GM12872 (cell line): Measurements from ENCODE around the gene FBLL1.

ENCODE experiments used
- TF ChIP-seq, protein P1 (sequence below): IDR thresholded peaks from 3 replicates; pipeline ENCODE4 v1.5.1; 2011; ENCODE audit warnings: low read depth, mild to moderate bottlenecking, low read length, moderate library complexity; ENCODE audit not compliant: insufficient read depth

The FBLL1 gene

DNA sequence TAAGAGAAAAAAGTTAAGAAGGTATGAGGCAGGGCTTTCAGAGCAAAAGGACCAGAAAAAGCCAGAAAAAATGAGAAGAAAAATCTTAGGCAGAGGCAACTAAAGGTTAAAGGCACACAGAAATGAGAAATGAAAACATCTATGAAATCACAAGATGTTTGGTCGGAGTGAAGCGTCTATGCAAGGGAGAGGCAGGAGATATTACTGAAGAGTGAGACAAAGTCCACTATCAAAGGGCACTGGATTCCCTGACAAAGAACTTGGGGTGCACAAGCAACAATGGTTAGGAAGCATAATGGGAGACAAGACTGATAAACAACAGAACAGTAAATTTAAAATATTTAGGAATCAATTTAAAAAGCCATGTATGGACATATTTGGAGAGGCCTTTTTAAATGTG, 33.2 kb downstream of the FBLL1 start:
- TF ChIP-seq, protein P1, sequence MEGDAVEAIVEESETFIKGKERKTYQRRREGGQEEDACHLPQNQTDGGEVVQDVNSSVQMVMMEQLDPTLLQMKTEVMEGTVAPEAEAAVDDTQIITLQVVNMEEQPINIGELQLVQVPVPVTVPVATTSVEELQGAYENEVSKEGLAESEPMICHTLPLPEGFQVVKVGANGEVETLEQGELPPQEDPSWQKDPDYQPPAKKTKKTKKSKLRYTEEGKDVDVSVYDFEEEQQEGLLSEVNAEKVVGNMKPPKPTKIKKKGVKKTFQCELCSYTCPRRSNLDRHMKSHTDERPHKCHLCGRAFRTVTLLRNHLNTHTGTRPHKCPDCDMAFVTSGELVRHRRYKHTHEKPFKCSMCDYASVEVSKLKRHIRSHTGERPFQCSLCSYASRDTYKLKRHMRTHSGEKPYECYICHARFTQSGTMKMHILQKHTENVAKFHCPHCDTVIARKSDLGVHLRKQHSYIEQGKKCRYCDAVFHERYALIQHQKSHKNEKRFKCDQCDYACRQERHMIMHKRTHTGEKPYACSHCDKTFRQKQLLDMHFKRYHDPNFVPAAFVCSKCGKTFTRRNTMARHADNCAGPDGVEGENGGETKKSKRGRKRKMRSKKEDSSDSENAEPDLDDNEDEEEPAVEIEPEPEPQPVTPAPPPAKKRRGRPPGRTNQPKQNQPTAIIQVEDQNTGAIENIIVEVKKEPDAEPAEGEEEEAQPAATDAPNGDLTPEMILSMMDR = no peak

DNA sequence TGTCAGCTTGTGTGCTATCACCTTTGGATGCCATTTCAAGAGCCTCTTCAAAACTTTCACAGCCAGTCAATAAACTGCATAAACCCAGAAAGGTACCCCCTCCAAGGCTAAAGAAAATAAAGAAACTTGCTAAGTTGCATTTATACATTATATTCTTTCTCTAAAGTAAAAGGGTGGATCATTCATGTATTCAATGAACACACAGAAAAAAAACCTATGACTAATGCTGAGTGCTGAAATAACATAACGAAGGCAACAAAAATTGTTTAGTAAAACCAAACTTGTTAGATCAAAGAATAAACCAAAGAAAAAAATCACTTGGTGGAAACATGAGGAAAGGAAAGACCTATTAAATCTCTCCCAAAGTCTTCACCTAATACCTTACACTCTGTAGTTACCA, 34.9 kb downstream of the FBLL1 start:
- TF ChIP-seq, protein P1 = no peak

DNA sequence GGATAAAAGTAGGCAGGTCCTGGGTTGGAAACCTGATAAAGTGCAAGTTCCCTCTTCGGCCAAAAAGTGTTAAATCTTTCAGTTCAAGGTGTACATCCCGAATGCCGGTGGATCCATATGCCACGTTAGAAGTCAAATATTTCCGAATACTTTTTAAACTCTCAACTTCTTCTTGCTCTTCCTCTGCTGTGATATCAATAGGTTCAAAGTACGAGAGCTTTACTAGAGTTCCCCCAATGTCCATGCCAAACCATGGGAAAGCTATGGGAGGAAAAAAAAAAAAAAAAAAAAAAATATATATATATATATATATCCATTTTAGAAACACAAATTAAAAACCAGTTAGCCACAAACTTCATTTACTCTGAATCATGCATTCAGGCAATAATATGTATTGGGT, 39.6 kb downstream of the FBLL1 start:
- TF ChIP-seq, protein P1 = no peak

DNA sequence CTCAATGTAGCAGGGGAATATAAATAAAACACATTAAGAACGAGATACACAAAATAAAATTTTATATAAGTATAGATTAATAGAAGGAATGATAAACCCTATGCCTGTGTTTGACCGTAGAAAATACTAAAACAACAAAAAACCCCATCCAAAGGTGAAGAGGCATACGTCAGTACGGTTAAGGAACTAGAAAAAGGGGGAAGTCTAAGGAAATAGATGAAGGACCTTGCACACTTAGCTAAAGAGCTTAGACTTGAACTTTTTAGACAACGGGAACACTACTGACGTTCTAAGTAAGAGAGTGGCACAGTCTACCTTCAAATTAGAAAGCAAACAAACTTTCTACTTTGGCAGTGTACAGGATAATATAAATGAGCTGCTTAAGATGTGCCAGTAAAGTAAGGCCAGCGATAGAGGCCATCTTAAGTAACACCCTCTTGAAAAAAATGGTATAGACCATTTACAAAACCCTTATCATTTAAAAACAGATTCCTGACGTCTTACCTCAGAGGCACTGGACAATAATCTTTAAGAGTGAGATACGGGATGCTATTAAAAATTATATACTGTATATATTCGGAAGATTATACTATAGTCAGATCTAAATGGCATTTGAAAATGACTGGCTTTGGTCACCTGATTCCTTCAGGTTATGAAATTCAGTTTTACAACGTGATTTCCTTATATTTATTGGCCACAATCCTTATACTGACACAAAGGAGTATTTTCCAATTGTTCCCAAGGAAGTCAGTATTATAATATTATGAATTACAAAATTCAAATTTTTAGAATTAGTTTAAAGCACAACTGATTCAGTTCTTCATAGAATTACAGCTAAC, 41.6 kb downstream of the FBLL1 start:
- TF ChIP-seq, protein P1 = no peak

DNA sequence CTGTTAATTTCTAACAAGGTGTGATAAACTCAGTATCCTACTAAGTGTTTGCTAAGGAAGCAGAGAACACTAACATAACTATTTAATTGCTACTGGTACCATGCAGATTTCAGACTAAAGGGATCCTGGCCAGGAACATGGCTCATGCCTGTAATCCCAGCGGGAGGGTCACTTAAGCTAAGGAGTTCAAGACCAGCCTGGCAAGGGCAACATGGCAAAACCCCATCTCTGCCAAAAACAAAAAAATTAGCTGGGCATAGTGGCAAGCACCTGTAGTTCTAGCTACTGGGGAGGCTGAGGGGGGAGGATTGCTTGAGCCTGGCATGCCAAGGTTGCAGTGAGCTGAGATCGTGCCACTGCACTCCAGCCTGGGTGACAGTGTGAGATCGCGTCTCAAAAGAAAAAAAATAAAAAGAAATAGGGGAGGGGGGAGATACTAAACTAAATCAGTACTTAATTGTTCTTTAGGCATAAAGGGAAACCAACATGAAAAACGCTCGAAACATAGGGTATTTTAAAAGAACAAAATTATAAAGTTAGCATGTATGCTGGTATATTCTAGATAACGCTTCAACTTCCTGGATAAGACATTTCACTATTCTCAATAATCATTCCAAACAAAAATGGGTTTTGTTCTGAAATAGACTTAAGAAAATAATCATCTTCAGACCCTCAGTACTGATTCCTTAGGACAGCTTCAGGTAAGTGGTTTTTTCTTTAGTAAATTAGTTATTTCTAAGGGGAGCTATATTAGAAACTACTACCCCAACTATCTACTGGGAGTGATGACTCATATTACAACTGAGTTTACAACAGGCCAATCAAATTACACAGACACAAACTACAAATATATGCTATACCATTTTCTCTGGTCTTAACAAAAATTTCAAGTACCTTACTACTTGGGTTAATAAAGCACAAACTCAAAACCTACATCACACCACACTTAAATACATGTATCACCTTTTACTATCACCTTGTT, 46.6 kb downstream of the FBLL1 start:
- TF ChIP-seq, protein P1 = no peak

DNA sequence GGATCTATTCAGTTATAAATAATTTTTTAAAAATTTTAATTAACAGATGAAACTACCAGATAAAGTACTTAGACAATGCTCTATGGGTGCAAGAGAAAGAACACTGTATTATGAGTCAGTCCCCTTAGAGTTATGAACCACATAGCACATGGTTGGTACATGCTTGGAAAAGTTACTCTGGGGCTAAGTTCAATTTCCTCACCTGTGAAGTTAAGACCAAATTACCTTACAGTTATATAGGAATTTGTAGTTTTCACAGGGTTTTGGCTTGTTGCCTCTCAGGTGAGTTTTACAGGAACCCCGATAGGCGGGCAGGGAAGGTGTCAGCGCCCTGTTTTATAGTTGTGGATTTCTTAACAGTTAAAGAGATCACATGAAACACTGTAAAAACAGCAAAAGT, 48.9 kb downstream of the FBLL1 start:
- TF ChIP-seq, protein P1 = no peak
